Right hindlimb (tissue), 1 donor: ENCODE data around the gene IDUA.

ENCODE experiments used
- DNase-seq: peaks from one replicate; pipeline ENCODE4 v3.0.0-alpha.2; 2018

Gene IDUA

GRCh38 chr4:1017706-1018105 lies 30.9 kb downstream of the IDUA start:
- no peak for DNase-seq

- DNase-seq: no peak
These were observed 31.5 kb downstream of the IDUA start for GRCh38 chr4:1018147-1019020.

- DNase-seq: no peak
These were observed 32.5 kb downstream of the IDUA start for GRCh38 chr4:1019320-1019719.

- no peak for DNase-seq
These were observed 33.1 kb downstream of the IDUA start for GRCh38 chr4:1019729-1020470.

- no peak for DNase-seq
These were observed 34.7 kb downstream of the IDUA start for GRCh38 chr4:1021386-1022050.

GRCh38 chr4:1022051-1022738 lies 35.4 kb downstream of the IDUA start:
- no peak for DNase-seq

GRCh38 chr4:1022739-1023066 lies 35.9 kb downstream of the IDUA start:
- DNase-seq: no peak

- no peak for DNase-seq
These were observed 36.3 kb downstream of the IDUA start for GRCh38 chr4:1023075-1023640.

GRCh38 chr4:1023895-1024740 lies 37.3 kb downstream of the IDUA start:
- DNase-seq: no peak

- no peak for DNase-seq
These were observed 38.2 kb downstream of the IDUA start for GRCh38 chr4:1024882-1025545.

GRCh38 chr4:1026115-1026514 lies 39.3 kb downstream of the IDUA start:
- no peak for DNase-seq

GRCh38 chr4:1027219-1027914 lies 40.5 kb downstream of the IDUA start:
- DNase-seq: no peak

GRCh38 chr4:1027915-1028238 lies 41.0 kb downstream of the IDUA start:
- no peak for DNase-seq

- no peak for DNase-seq
These were observed 41.9 kb downstream of the IDUA start for GRCh38 chr4:1028574-1029220.

- no peak for DNase-seq
These were observed 42.7 kb downstream of the IDUA start for GRCh38 chr4:1029529-1029928.

- no peak for DNase-seq
These were observed 43.2 kb downstream of the IDUA start for GRCh38 chr4:1030031-1030430.

- DNase-seq: no peak
These were observed 43.7 kb downstream of the IDUA start for GRCh38 chr4:1030559-1030958.

- no peak for DNase-seq
These were observed 44.5 kb downstream of the IDUA start for GRCh38 chr4:1031346-1031745.

GRCh38 chr4:1031956-1032795 lies 45.3 kb downstream of the IDUA start:
- DNase-seq: no peak
